Kidney (tissue), 14 donors: ENCODE data around the gene PCYT1B. TPM values are rescaled to one million over a fixed set of nuclear protein-coding genes. Genes with fewer than 3 reads are reported as not detected.

Experiments
- DNase-seq, 5 donors: peaks; one replicate each; pipeline ENCODE4 v3.0.0-alpha.2; 2013 to 2020
- FAIRE-seq: peaks from 2 replicates; lab custom pipeline; 2012; peaks lifted over from hg19 to GRCh38; lab: Jason Lieb, UNC
- H3K27ac ChIP-seq, 2 donors: one replicate each; pipeline ENCODE4 v1.7.0; 2013; ENCODE audit warnings: low read depth in 2 of 2, low read length in 2 of 2, inconsistent platforms in 1 of 2
- H3K27me3 ChIP-seq: one replicate; pipeline ENCODE4 v1.7.1; 2013; ENCODE audit warnings: low read length, inconsistent platforms; ENCODE audit not compliant: control insufficient read depth, insufficient read depth
- H3K36me3 ChIP-seq, 3 donors: one replicate each; pipeline versions ENCODE4 v1.7.0 to v1.7.1; 2013; ENCODE audit warnings: low read length in 3 of 3, control low read depth in 1 of 3, inconsistent platforms in 1 of 3; ENCODE audit not compliant: insufficient read depth in 3 of 3, control insufficient read depth in 2 of 3
- H3K4me1 ChIP-seq, 3 donors: one replicate each; pipeline versions ENCODE4 v1.7.0 to v1.7.1; 2013; ENCODE audit warnings: low read length in 3 of 3, inconsistent platforms in 1 of 3, low read depth in 1 of 3; ENCODE audit not compliant: control insufficient read depth in 2 of 3, insufficient read depth in 2 of 3
- H3K4me3 ChIP-seq, 3 donors: one replicate each; pipeline versions ENCODE4 v1.7.0 to v1.8.1; 2013; ENCODE audit warnings: low read length in 3 of 3, control low read depth in 1 of 3, inconsistent platforms in 1 of 3
- H3K9ac ChIP-seq, 3 donors: one replicate each; pipeline versions ENCODE4 v1.7.0 to v1.7.1; 2013; ENCODE audit warnings: low read length in 3 of 3, control low read depth in 1 of 3, inconsistent platforms in 1 of 3
- H3K9me3 ChIP-seq, 3 donors: one replicate each; pipeline versions ENCODE4 v1.7.0 to v1.7.1; 2013; ENCODE audit warnings: low read length in 3 of 3, control low read depth in 1 of 3, inconsistent platforms in 1 of 3; ENCODE audit not compliant: control insufficient read depth in 2 of 3, insufficient read depth in 1 of 3
- CTCF ChIP-seq: IDR thresholded peaks from 3 replicates; pipeline ENCODE4 v1.5.1; 2012; ENCODE audit warnings: mild to moderate bottlenecking, moderate library complexity, borderline replicate concordance; ENCODE audit not compliant: insufficient read depth; ENCODE audit errors: extremely low read depth
- intact Hi-C: fragments of 100-400 bp; cut with DNase I; formaldehyde crosslinking; loops from one replicate; pipeline ENCODE4 v1.11.1; 2022
- polyA plus RNA-seq: library from polyadenylated mRNA; stranded (reverse); fragments of 350-450 nt; fragmentation: Illumina TruSeq; extraction: RNeasy Lipid Tissue Mini Kit (QIAGEN cat#74804); gene quantifications from one replicate; pipeline ENCODE4 v1.2.3, GENCODE V29; 2014; ENCODE audit warnings: low read depth, low replicate concordance; ENCODE audit not compliant: insufficient read depth
- total RNA-seq: library from RNA; stranded (reverse); fragmentation: NEBNext Ultra II Directional; extraction: Animal tissue kit (Norgen Biotek cat#: 25700); gene quantifications from one replicate; pipeline ENCODE4 v1.2.1, GENCODE V29; 2021
- donor health status: control.
- donor health status: control.
- donor health status: control.
- donor health status: control.
- donor health status: control.
- donor health status: DM: yes; HTN: yes; CAD: no.
- donor health status: Normal renal cell carcinoma (clear cell type).

PCYT1B gene
- total and polyA plus RNA-seq, 2 donors from 2014 or later = 0.13 to 0.26 TPM

- no peak for FAIRE-seq
- intact Hi-C loops = no loop called here
- H3K27ac ChIP-seq = peak within 1 kb of the TSS; percentile 43 to 59
These were observed 46.5 kb upstream of the PCYT1B start, which contains the start of gene POLA1 for GRCh38 chrX:24693453-24694202. Gene POLA1, plus strand, starts transcription at chrX:24693918. Its CDS starts 44 bp downstream, at chrX:24693962.

GRCh38 chrX:24692305-24692704, 45.2 kb upstream of the PCYT1B start:
- Histone ChIP-seq H3K4me3 (no peak overlapping the region), H3K36me3 (no peaks in the 10 kb centered on the region), H3K4me1 (no peaks in the 10 kb centered on the region), H3K9me3 (no peaks in the 10 kb centered on the region), H3K27me3 (no peaks in the 10 kb centered on the region), H3K9ac (no peak overlapping the region), H3K27ac (no peak overlapping the region)
- FAIRE-seq (no peak), DNase-seq (no peak)
- TF ChIP-seq CTCF = no peak
- intact Hi-C loops = no loop called here

More at GRCh38 chrX:24693453-24694202, 46.5 kb upstream of the PCYT1B start, which contains the start of gene POLA1:
- TF ChIP-seq CTCF = peak; percentile 31
- H3K36me3 ChIP-seq = no peaks in the 10 kb centered on the region
- peak; percentile 96 to 98 (median 97) for DNase-seq
- peak within 1 kb of the TSS; percentile 67 to 79 (median 72) for H3K4me3 ChIP-seq
- H3K4me1 ChIP-seq = no peaks in the 10 kb centered on the region
- peak within 1 kb of the TSS; percentile 55 to 67 (median 67) for H3K9ac ChIP-seq
- H3K9me3 ChIP-seq = no peaks in the 10 kb centered on the region
- no peaks in the 10 kb centered on the region for H3K27me3 ChIP-seq

GRCh38 chrX:24684048-24684447, 36.9 kb upstream of the PCYT1B start:
- FAIRE-seq = no peak
- DNase-seq = no peak
- intact Hi-C loops = no loop called here
- Histone ChIP-seq H3K27me3 (no peaks in the 10 kb centered on the region), H3K36me3 (no peaks in the 10 kb centered on the region), H3K9me3 (no peaks in the 10 kb centered on the region), H3K27ac (no peak overlapping the region), H3K4me3 (no peak overlapping the region), H3K4me1 (no peaks in the 10 kb centered on the region), H3K9ac (no peak overlapping the region)
- TF ChIP-seq CTCF = no peak
